Fibroblast of the conjunctiva (primary cell): ENCODE data around the gene CDH23.

Experiments
- DNase-seq: peaks from one replicate; pipeline ENCODE4 v3.0.0-alpha.2; 2010; ENCODE audit warnings: low read depth

The CDH23 gene

DNA sequence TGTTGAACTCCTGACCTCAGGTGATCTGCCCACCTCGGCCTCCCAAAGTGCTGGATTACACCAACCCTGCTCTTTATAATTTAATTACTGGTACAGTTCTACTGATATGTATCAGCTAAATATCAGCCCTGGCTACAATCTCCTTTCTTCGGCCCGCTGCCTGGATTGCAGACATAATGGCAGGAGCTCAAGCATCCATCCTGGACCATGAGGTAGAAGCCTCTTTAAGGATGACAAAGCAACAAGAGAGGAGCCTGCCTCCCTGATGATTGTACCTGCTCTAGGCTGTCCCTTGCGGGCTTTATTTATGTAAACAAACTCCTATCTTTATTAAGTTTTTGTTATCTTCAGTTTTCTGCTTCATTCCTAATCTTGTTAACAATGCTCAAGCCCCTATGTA, 459.9 kb downstream of the CDH23 start:
- DNase-seq: no peak

DNA sequence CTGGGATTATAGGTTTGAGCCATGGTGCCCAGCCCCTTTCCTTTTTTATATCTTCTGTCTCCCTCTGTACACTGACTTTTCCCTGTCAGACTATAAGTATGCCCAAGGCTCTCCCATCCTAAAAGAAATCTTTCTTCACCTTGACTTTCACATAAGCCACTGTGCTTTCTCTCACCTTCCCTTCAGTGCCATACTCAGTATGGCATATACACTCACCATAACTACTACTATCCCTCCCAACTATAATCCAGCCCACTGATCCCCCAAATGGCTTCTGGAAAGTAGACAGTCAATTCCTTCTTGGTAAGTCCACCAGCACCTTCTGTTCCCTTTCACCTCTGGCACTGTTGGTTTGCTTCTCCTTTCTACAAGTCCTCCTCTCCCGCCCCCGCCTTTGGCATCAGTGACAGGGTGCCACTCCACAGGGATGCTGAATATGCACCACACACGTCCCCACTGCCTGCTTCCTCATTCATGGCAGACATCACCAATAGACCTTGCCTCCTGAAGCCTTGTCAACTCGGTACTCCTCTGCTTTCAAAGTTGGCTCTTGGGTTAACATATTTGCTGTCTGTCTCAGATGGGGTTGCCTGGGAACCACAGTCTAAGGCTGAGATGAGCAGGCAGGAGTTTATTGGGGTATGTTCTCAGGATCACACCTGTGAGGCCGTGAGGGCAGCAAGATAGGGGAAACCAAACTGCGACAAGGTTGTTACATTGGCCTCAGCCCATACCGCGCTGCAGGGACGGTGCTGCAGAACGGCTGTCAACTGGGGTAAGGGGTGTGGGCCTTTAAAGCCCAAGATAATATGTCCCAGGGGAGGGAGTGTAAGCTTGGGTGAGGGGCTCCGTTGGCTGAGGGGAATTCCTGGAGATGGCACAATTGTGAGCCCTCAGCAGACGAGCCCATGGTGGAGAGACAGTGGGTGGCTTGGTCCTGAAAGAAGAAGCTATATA, 461.5 kb downstream of the CDH23 start:
- DNase-seq: no peak

DNA sequence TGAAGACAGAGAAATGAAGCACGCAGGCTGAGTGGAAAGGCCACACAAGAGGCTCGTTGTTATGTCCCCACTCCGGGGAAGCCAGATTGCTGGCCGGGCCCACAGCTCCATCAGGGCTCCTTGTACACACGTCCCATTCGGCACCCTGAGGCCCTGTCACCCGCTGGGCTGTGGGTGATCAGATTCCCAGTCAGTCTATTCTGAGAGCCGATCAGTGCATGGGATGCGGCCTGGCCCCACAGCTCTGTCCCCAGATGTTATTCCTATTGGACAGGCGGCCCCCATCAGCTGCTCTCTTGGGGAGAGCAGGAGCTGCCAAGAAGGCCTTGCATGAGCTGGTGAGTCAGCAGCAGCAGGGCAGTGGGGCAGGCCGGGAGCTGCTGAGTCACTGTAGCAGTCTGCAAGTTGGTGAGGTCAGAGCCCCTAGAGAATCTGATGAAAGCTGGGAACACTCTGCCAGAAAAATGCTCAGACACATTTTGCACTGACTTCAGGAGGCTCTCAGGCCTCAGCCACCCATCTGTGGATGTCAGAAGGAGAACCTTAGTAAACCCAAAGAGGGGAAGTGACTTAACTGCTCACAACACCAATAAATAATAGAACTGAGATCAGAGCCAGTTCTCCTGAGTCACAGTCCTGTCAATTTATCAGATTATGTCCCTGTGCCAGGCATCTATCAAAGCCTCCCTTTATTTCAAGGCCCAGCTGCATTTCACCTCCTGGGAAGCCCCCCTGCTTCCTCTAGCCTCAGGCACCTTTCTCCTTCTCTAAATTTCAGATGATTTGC, 463.7 kb downstream of the CDH23 start:
- peak; percentile 100 for DNase-seq

DNA sequence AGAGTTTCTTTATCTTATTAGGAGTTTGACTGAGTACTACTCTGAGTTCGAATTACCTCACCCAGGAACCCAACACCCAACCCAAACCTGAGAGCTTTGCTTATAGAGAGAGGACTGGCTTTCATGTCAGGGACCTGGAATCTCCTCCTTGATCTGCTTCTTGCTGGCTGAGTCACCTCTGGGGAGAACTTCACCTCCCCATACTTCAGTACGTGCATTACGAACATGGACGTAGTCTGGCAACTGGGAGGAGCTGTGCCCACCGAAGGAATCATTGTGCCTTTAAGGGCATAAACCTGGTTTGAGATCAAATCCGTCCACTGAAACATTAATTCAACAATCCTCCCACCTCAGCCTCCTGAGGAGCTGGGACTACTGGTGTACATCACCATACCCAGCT, 466.5 kb downstream of the CDH23 start:
- DNase-seq: no peak

DNA sequence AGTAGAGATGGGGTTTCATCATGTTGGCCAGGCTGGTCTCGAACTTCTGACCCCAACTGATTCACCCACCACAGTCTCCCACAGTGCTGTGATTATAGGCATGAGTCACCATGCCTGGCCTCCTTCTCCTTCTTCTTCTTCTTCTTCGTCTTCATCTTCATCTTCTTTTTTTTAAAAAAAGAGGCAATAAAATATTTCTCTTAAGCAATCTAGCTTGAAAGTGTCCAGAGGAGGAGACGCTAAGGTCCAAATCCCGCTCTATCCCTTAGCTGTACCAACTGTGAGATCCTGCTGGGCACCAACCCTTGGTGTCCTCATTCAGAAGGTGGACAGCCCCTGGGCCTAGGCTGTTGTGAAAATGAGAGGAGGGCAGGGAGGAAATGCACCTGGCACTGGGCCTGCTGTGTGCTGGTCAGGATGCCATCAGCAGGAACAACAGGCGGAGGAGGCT, 468.2 kb downstream of the CDH23 start:
- DNase-seq: no peak
